ENCODE results near the gene TEX22. TPM values are rescaled to one million over a fixed set of nuclear protein-coding genes. Genes with fewer than 3 reads are reported as not detected.

TEX22 gene
- total RNA-seq, 1 donor from 2014 or later, result 4.9 TPM

- no peak for DNase-seq (ENCODE audit: extremely low spot score, unreplicated experiment)
- no peak for TF ChIP-seq CTCF (IDR thresholded peaks at IDR 0.05)
- Mint-ChIP-seq H3K36me3 (ENCODE audit: unreplicated experiment) (peaks cover 15% of the 10 kb centered on the region), H3K4me3 (ENCODE audit: unreplicated experiment) (no peak overlapping the region), H3K9me3 (ENCODE audit: unreplicated experiment) (no peaks in the 10 kb centered on the region), H3K27me3 (ENCODE audit: unreplicated experiment) (no peaks in the 10 kb centered on the region), H3K4me1 (ENCODE audit: unreplicated experiment) (no peaks in the 10 kb centered on the region), H3K27ac (ENCODE audit: unreplicated experiment) (no peak overlapping the region)
Observed at GRCh38 chr14:105385698-105386365, 12.5 kb upstream of the TEX22 start.

DNA sequence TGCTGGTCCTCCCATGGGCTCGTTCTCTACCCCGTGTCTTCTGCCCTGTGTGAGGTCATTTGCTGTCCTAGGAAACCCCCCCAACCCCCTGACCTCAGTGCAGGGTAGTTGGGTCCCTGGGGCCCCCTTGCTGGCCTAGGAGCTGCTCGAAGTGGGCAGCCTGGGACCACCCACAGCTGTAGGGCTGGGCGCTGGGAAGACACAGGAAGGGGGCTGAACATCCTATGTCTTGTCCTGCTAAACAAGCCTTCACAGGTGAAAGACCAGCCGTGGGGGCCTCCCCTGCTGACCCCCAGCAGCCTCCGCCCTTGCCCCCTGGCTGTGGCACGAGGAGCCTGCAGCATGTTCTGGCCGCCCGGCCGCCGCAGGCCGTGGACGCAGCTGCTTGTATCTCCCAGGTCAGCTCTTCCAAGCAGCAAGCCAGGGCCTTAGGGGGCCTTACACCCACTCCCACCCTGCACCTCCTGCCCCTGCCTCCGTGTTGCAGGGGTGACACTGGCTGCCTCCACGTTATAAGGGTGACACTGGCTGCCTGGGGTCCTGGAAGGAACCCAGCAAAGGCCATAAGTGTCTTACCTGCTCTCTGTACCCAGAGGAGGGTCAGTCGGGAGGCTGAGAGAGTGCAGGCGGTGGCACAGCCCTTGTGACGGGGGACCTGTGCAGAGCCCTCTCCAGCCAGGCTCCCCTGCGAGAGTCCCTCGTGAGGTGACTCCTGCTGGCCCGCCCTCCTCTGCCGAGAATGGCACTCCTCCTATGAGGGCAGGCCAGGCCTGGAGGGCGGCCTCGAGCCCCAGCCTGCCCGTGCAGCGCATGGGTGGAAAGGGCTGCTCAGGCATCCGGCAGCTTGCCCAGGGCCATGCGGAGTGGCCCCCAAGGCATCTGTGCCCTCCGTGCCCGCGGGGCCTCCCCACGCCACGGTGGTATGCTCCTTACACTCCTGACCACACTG is 11.5 kb upstream of the TEX22 start:
- no peaks in the 10 kb centered on the region for H3K9me3 Mint-ChIP-seq (ENCODE audit: unreplicated experiment)
- no peaks in the 10 kb centered on the region for H3K4me1 Mint-ChIP-seq (ENCODE audit: unreplicated experiment)
- peaks cover 15% of the 10 kb centered on the region for H3K36me3 Mint-ChIP-seq (ENCODE audit: unreplicated experiment)
- H3K4me3 Mint-ChIP-seq (ENCODE audit: unreplicated experiment), result no peak overlapping the region
- DNase-seq (ENCODE audit: extremely low spot score, unreplicated experiment), result no peak
- no peak overlapping the region for H3K27ac Mint-ChIP-seq (ENCODE audit: unreplicated experiment)
- no peaks in the 10 kb centered on the region for H3K27me3 Mint-ChIP-seq (ENCODE audit: unreplicated experiment)
- no peak for TF ChIP-seq CTCF (IDR thresholded peaks at IDR 0.05)

DNA sequence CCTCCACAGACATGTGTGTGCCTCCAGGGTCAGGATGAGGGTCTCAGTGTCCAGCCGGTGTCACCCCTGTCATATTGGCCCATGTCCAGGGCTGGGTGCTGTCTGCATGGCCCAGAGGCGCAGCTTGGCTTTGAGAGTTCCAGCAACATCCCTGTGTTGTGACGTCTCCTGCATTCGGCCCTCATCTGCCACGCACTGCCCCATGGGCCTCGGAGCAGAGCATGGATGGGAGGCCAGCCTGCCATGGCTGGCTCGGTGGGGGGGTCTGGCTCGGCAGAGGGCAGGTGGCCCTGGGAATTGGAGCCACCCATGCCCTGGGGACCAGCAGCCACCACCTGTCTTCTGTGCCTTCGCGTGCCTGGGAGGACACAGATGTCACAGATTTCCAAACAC is 10.8 kb upstream of the TEX22 start:
- Mint-ChIP-seq H3K4me1 (ENCODE audit: unreplicated experiment) (no peaks in the 10 kb centered on the region), H3K36me3 (ENCODE audit: unreplicated experiment) (peaks cover 13% of the 10 kb centered on the region), H3K27ac (ENCODE audit: unreplicated experiment) (no peak overlapping the region), H3K4me3 (ENCODE audit: unreplicated experiment) (no peak overlapping the region), H3K27me3 (ENCODE audit: unreplicated experiment) (no peaks in the 10 kb centered on the region), H3K9me3 (ENCODE audit: unreplicated experiment) (no peaks in the 10 kb centered on the region)
- DNase-seq (ENCODE audit: extremely low spot score, unreplicated experiment), result no peak
- no peak for TF ChIP-seq CTCF (IDR thresholded peaks at IDR 0.05)

GRCh38 chr14:105388110-105388951 is 10.0 kb upstream of the TEX22 start:
- DNase-seq (ENCODE audit: extremely low spot score, unreplicated experiment), result no peak
- no peak for TF ChIP-seq CTCF (IDR thresholded peaks at IDR 0.05)
- H3K9me3 Mint-ChIP-seq (ENCODE audit: unreplicated experiment), result no peaks in the 10 kb centered on the region

More at GRCh38 chr14:105388110-105388951, 10.0 kb upstream of the TEX22 start:
- H3K36me3 Mint-ChIP-seq (ENCODE audit: unreplicated experiment), result peaks cover 13% of the 10 kb centered on the region
- no peak overlapping the region for H3K4me3 Mint-ChIP-seq (ENCODE audit: unreplicated experiment)
- H3K27me3 Mint-ChIP-seq (ENCODE audit: unreplicated experiment), result no peaks in the 10 kb centered on the region
- no peak overlapping the region for H3K27ac Mint-ChIP-seq (ENCODE audit: unreplicated experiment)
- H3K4me1 Mint-ChIP-seq (ENCODE audit: unreplicated experiment), result no peaks in the 10 kb centered on the region
